Astrocyte (in vitro differentiated cells and primary cell): ENCODE data around the gene AHDC1. TPM values are rescaled to one million over a fixed set of nuclear protein-coding genes. Genes with fewer than 3 reads are reported as not detected.

ENCODE experiments used
- DNase-seq: peaks from one replicate; pipeline ENCODE4 v3.0.0-alpha.2; 2010; ENCODE audit warnings: low read depth
- FAIRE-seq: peaks from 2 replicates; lab custom pipeline; 2011; peaks lifted over from hg19 to GRCh38; lab: Jason Lieb, UNC
- H2AFZ ChIP-seq: 2 replicates; pipeline ENCODE4 v1.6.0; 2012; ENCODE audit warnings: low read depth, low read length, inconsistent platforms
- H3K27ac ChIP-seq: 2 replicates; pipeline ENCODE4 v1.5.1; 2011; ENCODE audit warnings: low read depth, low read length, inconsistent platforms
- H3K27me3 ChIP-seq: 2 replicates; pipeline ENCODE4 v1.6.0; 2011; ENCODE audit warnings: low read length, inconsistent platforms; ENCODE audit not compliant: insufficient read depth
- H3K36me3 ChIP-seq: 2 replicates; pipeline ENCODE4 v1.5.1; 2011; ENCODE audit warnings: low read length, inconsistent platforms; ENCODE audit not compliant: insufficient read depth
- H3K4me1 ChIP-seq: 2 replicates; pipeline ENCODE4 v1.5.1; 2011; ENCODE audit warnings: low read length, inconsistent platforms; ENCODE audit not compliant: insufficient read depth
- H3K4me2 ChIP-seq: 2 replicates; pipeline ENCODE4 v1.6.0; 2012; ENCODE audit warnings: low read length, inconsistent platforms
- H3K4me3 ChIP-seq: 2 replicates; pipeline ENCODE4 v1.5.1; 2011; ENCODE audit warnings: low read depth, mild to moderate bottlenecking, low read length, inconsistent platforms; ENCODE audit not compliant: insufficient read depth
- H3K79me2 ChIP-seq: 2 replicates; pipeline ENCODE4 v1.6.0; 2012; ENCODE audit warnings: mild to moderate bottlenecking, low read length, inconsistent platforms; ENCODE audit not compliant: insufficient read depth
- H3K9ac ChIP-seq: 2 replicates; pipeline ENCODE4 v1.6.0; 2012; ENCODE audit warnings: mild to moderate bottlenecking, low read length, inconsistent platforms
- H3K9me3 ChIP-seq: 2 replicates; pipeline ENCODE4 v1.5.1; 2012; ENCODE audit warnings: low read depth, mild to moderate bottlenecking, low read length, inconsistent platforms; ENCODE audit not compliant: insufficient read depth
- H4K20me1 ChIP-seq: 2 replicates; pipeline ENCODE4 v1.6.0; 2012; ENCODE audit warnings: low read length, inconsistent platforms; ENCODE audit not compliant: insufficient read depth
- H3K27ac Mint-ChIP-seq: one replicate; pipeline ENCODE4 v1.8.0; 2021; ENCODE audit warnings: mild to moderate bottlenecking, mixed read lengths; ENCODE audit not compliant: unreplicated experiment
- H3K27me3 Mint-ChIP-seq: one replicate; pipeline ENCODE4 v1.8.0; 2021; ENCODE audit warnings: low read depth, mixed read lengths; ENCODE audit not compliant: unreplicated experiment
- H3K36me3 Mint-ChIP-seq: one replicate; pipeline ENCODE4 v1.8.0; 2021; ENCODE audit warnings: low read depth, mixed read lengths; ENCODE audit not compliant: unreplicated experiment
- H3K4me1 Mint-ChIP-seq: one replicate; pipeline ENCODE4 v1.8.0; 2021; ENCODE audit warnings: low read depth, mixed read lengths; ENCODE audit not compliant: unreplicated experiment
- H3K4me3 Mint-ChIP-seq: one replicate; pipeline ENCODE4 v1.8.0; 2021; ENCODE audit warnings: mild to moderate bottlenecking, moderate library complexity, mixed read lengths; ENCODE audit not compliant: unreplicated experiment
- H3K9me3 Mint-ChIP-seq: one replicate; pipeline ENCODE4 v1.8.0; 2021; ENCODE audit warnings: mild to moderate bottlenecking, mixed read lengths; ENCODE audit not compliant: unreplicated experiment
- EZH2 ChIP-seq: IDR thresholded peaks from 2 replicates; pipeline ENCODE4 v1.6.1; 2012; ENCODE audit warnings: mild to moderate bottlenecking, low read length, inconsistent platforms; ENCODE audit not compliant: insufficient read depth
- total RNA-seq: library from RNA; stranded (reverse); gene quantifications from 2 replicates; pipeline ENCODE4 v1.2.1, GENCODE V29; 2021
- TF ChIP-seq, protein P1 (sequence below): IDR thresholded peaks from 2 replicates; pipeline ENCODE4 v1.5.1; 2011; ENCODE audit warnings: low read depth, mild to moderate bottlenecking, inconsistent platforms, low read length, moderate library complexity; ENCODE audit not compliant: insufficient read depth

Gene AHDC1
- total RNA-seq, 1 donor from 2014 or later: 75.7 TPM

DNA sequence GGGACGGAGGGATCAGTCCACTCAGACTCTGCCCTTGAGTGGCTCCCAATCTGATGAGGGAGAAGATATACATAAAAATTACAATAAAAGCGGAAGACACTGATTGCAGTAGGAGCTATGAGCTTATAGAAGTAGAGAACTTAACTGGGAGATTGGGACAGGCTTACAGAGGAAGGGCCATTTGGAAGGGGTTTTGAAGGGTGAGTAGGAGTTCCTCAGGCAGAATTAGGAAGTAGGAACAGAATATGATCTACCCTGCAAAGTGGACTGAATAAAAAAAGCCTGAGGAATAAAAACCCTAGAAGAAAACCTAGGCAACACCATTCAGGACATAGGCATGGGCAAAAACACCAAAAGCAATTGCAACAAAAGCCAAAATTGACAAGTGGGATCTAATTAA, 104.8 kb downstream of the AHDC1 start:
- Histone ChIP-seq H3K9me3 (no peaks in the 10 kb centered on the region), H3K4me3 (no peak overlapping the region), H2AFZ (no peak overlapping the region), H3K27me3 (no peaks in the 10 kb centered on the region), H3K4me2 (no peak overlapping the region), H4K20me1 (no peaks in the 10 kb centered on the region), H3K27ac (no peak overlapping the region), H3K79me2 (no peaks in the 10 kb centered on the region), H3K4me1 (peaks cover 8% of the 10 kb centered on the region), H3K9ac (no peak overlapping the region), H3K36me3 (no peaks in the 10 kb centered on the region)
- FAIRE-seq (no peak), DNase-seq (no peak)
- Mint-ChIP-seq H3K4me3 (no peak overlapping the region), H3K9me3 (no peaks in the 10 kb centered on the region), H3K27me3 (no peaks in the 10 kb centered on the region), H3K4me1 (peaks cover 12% of the 10 kb centered on the region), H3K36me3 (no peaks in the 10 kb centered on the region), H3K27ac (peak overlapping the region; percentile 59)
- TF ChIP-seq EZH2: no peak
- TF ChIP-seq, protein P1, sequence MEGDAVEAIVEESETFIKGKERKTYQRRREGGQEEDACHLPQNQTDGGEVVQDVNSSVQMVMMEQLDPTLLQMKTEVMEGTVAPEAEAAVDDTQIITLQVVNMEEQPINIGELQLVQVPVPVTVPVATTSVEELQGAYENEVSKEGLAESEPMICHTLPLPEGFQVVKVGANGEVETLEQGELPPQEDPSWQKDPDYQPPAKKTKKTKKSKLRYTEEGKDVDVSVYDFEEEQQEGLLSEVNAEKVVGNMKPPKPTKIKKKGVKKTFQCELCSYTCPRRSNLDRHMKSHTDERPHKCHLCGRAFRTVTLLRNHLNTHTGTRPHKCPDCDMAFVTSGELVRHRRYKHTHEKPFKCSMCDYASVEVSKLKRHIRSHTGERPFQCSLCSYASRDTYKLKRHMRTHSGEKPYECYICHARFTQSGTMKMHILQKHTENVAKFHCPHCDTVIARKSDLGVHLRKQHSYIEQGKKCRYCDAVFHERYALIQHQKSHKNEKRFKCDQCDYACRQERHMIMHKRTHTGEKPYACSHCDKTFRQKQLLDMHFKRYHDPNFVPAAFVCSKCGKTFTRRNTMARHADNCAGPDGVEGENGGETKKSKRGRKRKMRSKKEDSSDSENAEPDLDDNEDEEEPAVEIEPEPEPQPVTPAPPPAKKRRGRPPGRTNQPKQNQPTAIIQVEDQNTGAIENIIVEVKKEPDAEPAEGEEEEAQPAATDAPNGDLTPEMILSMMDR: no peak

GRCh38 chr1:27496604-27497155, 107.3 kb downstream of the AHDC1 start:
- H3K4me3 Mint-ChIP-seq: no peak overlapping the region
- H3K27ac ChIP-seq: no peak overlapping the region
- peak overlapping the region; percentile 34 for H3K4me2 ChIP-seq
- H3K4me3 ChIP-seq: no peak overlapping the region
- no peak overlapping the region for H3K9ac ChIP-seq
- FAIRE-seq (no peak), DNase-seq (peak; percentile 26)
- peaks cover 3% of the 10 kb centered on the region for H3K4me1 ChIP-seq
- no peak overlapping the region for H3K27ac Mint-ChIP-seq
- no peaks in the 10 kb centered on the region for H3K36me3 Mint-ChIP-seq
- H3K4me1 Mint-ChIP-seq: peaks cover 10% of the 10 kb centered on the region
- no peaks in the 10 kb centered on the region for H3K27me3 Mint-ChIP-seq
- no peaks in the 10 kb centered on the region for H3K27me3 ChIP-seq
- no peaks in the 10 kb centered on the region for H3K9me3 ChIP-seq
- H3K9me3 Mint-ChIP-seq: no peaks in the 10 kb centered on the region
- H3K79me2 ChIP-seq: no peaks in the 10 kb centered on the region
- no peaks in the 10 kb centered on the region for H3K36me3 ChIP-seq
- peak overlapping the region; percentile 84 for H2AFZ ChIP-seq
- no peaks in the 10 kb centered on the region for H4K20me1 ChIP-seq
- TF ChIP-seq EZH2: no peak
- TF ChIP-seq, protein P1: peak; percentile 32

DNA sequence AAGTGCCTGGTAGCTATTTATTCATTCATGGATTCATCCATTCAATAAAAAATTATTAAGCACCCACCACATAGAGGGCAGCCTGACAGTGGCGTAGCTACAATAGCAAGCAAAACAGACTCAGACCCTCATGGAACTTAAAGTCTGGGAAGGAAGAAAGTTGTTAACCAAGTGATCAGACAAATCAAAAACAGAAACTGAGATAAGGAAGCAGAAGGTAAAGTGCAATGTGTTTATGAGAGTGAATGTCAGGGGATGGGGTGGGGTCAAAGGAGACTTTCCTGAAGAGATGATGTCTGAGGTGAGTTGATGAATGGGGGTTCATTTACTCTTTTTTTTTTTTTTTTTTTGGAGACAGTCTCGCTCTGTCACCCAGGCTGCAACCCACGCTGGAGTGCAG, 111.1 kb downstream of the AHDC1 start:
- H3K9me3 ChIP-seq: no peaks in the 10 kb centered on the region
- Mint-ChIP-seq H3K4me1 (peaks cover 19% of the 10 kb centered on the region), H3K27me3 (no peaks in the 10 kb centered on the region), H3K9me3 (no peaks in the 10 kb centered on the region), H3K36me3 (no peaks in the 10 kb centered on the region), H3K27ac (no peak overlapping the region), H3K4me3 (no peak overlapping the region)
- H3K27ac ChIP-seq: no peak overlapping the region
- DNase-seq (no peak), FAIRE-seq (no peak)
- no peak overlapping the region for H2AFZ ChIP-seq
- H4K20me1 ChIP-seq: peaks cover 12% of the 10 kb centered on the region
- no peak overlapping the region for H3K4me3 ChIP-seq
- H3K4me2 ChIP-seq: no peak overlapping the region
- no peak overlapping the region for H3K9ac ChIP-seq
- no peaks in the 10 kb centered on the region for H3K27me3 ChIP-seq
- peaks cover 13% of the 10 kb centered on the region for H3K4me1 ChIP-seq
- TF ChIP-seq, protein P1: no peak
- TF ChIP-seq EZH2: no peak
- peaks cover 22% of the 10 kb centered on the region for H3K79me2 ChIP-seq
- H3K36me3 ChIP-seq: no peaks in the 10 kb centered on the region
